ENCODE results near the gene FKBP5. TPM values are rescaled to one million over a fixed set of nuclear protein-coding genes. Genes with fewer than 3 reads are reported as not detected.

Gene FKBP5
- total RNA-seq, 1 experiment from 2014 or later: 20.1 TPM

DNA sequence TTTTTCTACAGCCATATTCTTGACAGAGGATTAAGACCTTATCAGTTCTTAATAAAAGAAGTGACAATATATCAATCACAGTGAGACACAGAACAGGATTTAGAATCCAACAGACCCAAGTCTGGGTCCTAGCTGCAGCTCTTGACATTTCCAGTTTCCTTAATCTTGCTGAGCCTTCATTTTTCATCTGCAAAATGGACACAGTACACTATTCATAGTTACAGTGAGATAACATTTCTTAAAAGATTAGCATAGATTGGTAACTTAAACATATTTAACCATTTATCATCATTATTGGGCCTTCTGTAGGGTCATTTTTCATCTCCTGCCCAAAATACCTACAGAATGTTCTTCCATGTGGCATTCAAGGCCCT lies 45.6 kb downstream of the FKBP5 start:
- no peak overlapping the region for H3K27ac Mint-ChIP-seq (ENCODE audit: unreplicated experiment)

DNA sequence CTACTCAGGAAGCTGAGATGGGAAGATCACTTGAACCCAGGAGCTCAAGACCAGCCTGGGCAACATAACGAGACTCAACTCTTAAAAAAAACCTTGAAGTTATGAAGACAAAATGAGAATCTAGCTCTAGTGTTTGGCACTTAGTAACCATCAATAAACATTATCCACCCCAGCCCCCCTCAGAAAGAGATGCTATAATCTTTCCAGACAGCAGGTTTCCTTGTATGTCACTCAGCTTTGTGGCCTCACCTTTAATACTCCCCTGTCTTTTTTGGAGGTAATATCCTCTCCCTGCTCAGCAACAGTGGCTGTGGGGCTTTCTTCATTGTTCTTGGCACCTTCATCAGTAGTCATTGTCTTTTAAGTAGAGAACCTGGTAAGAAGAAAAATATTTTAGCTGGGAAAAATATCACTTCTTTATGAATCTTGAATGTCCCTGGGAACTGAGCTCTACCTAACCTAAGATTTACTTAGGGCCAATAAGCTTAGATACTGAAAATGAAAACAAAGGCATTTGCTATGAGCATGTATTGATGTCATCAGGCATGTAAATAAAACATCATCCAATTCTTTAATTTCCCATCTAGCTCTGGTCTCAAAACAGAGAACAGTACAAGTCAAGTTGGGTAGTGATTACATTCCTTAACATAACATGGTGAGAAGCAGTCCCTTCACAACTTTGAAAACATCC lies 46.1 kb downstream of the FKBP5 start:
- Histone ChIP-seq H3K9me3 (no peaks in the 10 kb centered on the region), H3K27me3 (replicated peaks; ENCODE audit: control insufficient read depth, insufficient read depth, low read length) (no peaks in the 10 kb centered on the region), H3K4me3 (ENCODE audit: low read depth, low read length) (no peak overlapping the region), H3K36me3 (ENCODE audit: control insufficient read depth, insufficient read depth, low read length) (no peaks in the 10 kb centered on the region), H3K4me1 (no peaks in the 10 kb centered on the region)
- intact Hi-C loops (cut with micrococcal nuclease; ENCODE audit: unreplicated experiment): no loop called here
- Mint-ChIP-seq H3K27ac (ENCODE audit: unreplicated experiment) (no peak overlapping the region), H3K27me3 (ENCODE audit: insufficient read depth, unreplicated experiment) (no peaks in the 10 kb centered on the region), H3K4me3 (ENCODE audit: unreplicated experiment) (no peak overlapping the region), H3K9me3 (ENCODE audit: unreplicated experiment) (no peaks in the 10 kb centered on the region), H3K4me1 (ENCODE audit: low read depth, unreplicated experiment) (no peaks in the 10 kb centered on the region), H3K36me3 (ENCODE audit: insufficient read depth, unreplicated experiment) (no peaks in the 10 kb centered on the region)
- no peak for DNase-seq
- ChIA-PET POLR2A (no interaction called here), CTCF (interaction anchor here (0.6 kb wide), 1 partner anchor 1071 kb away, joined by 5 read pairs; no protein-coding TSS in a partner anchor)
- BruUV-seq (replicated peaks): no TSS peak
- TF ChIP-seq, protein P1, sequence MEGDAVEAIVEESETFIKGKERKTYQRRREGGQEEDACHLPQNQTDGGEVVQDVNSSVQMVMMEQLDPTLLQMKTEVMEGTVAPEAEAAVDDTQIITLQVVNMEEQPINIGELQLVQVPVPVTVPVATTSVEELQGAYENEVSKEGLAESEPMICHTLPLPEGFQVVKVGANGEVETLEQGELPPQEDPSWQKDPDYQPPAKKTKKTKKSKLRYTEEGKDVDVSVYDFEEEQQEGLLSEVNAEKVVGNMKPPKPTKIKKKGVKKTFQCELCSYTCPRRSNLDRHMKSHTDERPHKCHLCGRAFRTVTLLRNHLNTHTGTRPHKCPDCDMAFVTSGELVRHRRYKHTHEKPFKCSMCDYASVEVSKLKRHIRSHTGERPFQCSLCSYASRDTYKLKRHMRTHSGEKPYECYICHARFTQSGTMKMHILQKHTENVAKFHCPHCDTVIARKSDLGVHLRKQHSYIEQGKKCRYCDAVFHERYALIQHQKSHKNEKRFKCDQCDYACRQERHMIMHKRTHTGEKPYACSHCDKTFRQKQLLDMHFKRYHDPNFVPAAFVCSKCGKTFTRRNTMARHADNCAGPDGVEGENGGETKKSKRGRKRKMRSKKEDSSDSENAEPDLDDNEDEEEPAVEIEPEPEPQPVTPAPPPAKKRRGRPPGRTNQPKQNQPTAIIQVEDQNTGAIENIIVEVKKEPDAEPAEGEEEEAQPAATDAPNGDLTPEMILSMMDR (IDR thresholded peaks at IDR 0.05; ENCODE audit: insufficient read depth in 1 of 2, low read depth in 1 of 2, low read length in 1 of 2, severe bottlenecking in 1 of 2, unreplicated experiment in 1 of 2): no peak

More for the DNA sequence above, 45.6 kb downstream of the FKBP5 start:
- DNase-seq: no peak
- POLR2A ChIA-PET: no interaction called here
- Histone ChIP-seq H3K4me3 (ENCODE audit: low read depth, low read length) (no peak overlapping the region), H3K27me3 (replicated peaks; ENCODE audit: control insufficient read depth, insufficient read depth, low read length) (no peaks in the 10 kb centered on the region), H3K4me1 (no peaks in the 10 kb centered on the region), H3K36me3 (ENCODE audit: control insufficient read depth, insufficient read depth, low read length) (no peaks in the 10 kb centered on the region), H3K9me3 (no peaks in the 10 kb centered on the region)
- TF ChIP-seq, protein P1 (IDR thresholded peaks at IDR 0.05; ENCODE audit: insufficient read depth in 1 of 2, low read depth in 1 of 2, low read length in 1 of 2, severe bottlenecking in 1 of 2, unreplicated experiment in 1 of 2): no peak
- no peaks in the 10 kb centered on the region for H3K27me3 Mint-ChIP-seq (ENCODE audit: insufficient read depth, unreplicated experiment)
- H3K4me3 Mint-ChIP-seq (ENCODE audit: unreplicated experiment): no peak overlapping the region
- no peaks in the 10 kb centered on the region for H3K9me3 Mint-ChIP-seq (ENCODE audit: unreplicated experiment)
- no TSS peak for BruUV-seq (replicated peaks)
- intact Hi-C loops (cut with micrococcal nuclease; ENCODE audit: unreplicated experiment): no loop called here
- H3K36me3 Mint-ChIP-seq (ENCODE audit: insufficient read depth, unreplicated experiment): no peaks in the 10 kb centered on the region
- CTCF ChIA-PET: interaction anchor here (0.6 kb wide), 1 partner anchor 1072 kb away, joined by 5 read pairs; no protein-coding TSS in a partner anchor
- H3K4me1 Mint-ChIP-seq (ENCODE audit: low read depth, unreplicated experiment): no peaks in the 10 kb centered on the region

DNA sequence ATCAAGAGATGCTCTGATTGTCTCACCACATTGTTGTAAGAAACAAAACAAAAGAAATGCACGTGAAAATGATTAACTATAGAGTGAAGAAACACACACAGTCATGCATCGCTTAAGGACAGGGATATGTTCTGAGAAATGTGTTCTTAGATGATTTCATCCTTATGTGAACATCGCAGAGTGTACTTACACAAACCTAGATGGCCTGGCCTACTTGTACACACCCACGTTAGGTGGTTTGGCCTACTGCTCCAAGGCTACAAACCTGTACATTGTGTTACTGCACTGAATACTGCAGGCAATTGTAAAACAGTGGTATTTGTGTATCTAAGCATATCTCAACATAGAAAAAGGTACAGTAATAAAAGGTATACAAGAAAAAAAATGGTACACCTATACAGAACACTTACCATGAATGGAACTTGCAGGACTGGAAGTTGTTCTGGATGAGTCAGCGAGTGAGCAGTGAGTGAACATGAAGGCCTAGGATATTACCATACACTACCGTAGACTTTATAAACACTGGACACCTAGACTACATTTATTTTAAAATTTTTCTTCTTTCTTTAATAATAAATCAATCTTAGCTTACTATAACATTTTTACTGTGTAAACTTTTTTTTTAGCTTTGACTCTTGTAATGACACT lies 48.6 kb downstream of the FKBP5 start:
- POLR2A ChIA-PET: no interaction called here

More for the DNA sequence above, 48.6 kb downstream of the FKBP5 start:
- H3K4me1 ChIP-seq: no peaks in the 10 kb centered on the region
- no peak overlapping the region for H3K4me3 ChIP-seq (ENCODE audit: low read depth, low read length)
- TF ChIP-seq, protein P1 (IDR thresholded peaks at IDR 0.05; ENCODE audit: insufficient read depth in 1 of 2, low read depth in 1 of 2, low read length in 1 of 2, severe bottlenecking in 1 of 2, unreplicated experiment in 1 of 2): no peak
- no peaks in the 10 kb centered on the region for H3K27me3 ChIP-seq (replicated peaks; ENCODE audit: control insufficient read depth, insufficient read depth, low read length)
- Mint-ChIP-seq H3K4me1 (ENCODE audit: low read depth, unreplicated experiment) (no peaks in the 10 kb centered on the region), H3K9me3 (ENCODE audit: unreplicated experiment) (no peaks in the 10 kb centered on the region), H3K27me3 (ENCODE audit: insufficient read depth, unreplicated experiment) (no peaks in the 10 kb centered on the region), H3K27ac (ENCODE audit: unreplicated experiment) (no peak overlapping the region), H3K4me3 (ENCODE audit: unreplicated experiment) (no peak overlapping the region), H3K36me3 (ENCODE audit: insufficient read depth, unreplicated experiment) (no peaks in the 10 kb centered on the region)
- intact Hi-C loops (cut with micrococcal nuclease; ENCODE audit: unreplicated experiment): no loop called here
- BruUV-seq (replicated peaks): no TSS peak
- DNase-seq: no peak
- CTCF ChIA-PET: no interaction called here
- H3K9me3 ChIP-seq: no peaks in the 10 kb centered on the region
- H3K36me3 ChIP-seq (ENCODE audit: control insufficient read depth, insufficient read depth, low read length): no peaks in the 10 kb centered on the region
